ENCODE data around the gene TAPBPL.
"Not testable (repeated sequence)": the region's sequence is repeated elsewhere in the genome, so short reads cannot be mapped to it uniquely, and the experiment has no call there.

Gene TAPBPL

DNA sequence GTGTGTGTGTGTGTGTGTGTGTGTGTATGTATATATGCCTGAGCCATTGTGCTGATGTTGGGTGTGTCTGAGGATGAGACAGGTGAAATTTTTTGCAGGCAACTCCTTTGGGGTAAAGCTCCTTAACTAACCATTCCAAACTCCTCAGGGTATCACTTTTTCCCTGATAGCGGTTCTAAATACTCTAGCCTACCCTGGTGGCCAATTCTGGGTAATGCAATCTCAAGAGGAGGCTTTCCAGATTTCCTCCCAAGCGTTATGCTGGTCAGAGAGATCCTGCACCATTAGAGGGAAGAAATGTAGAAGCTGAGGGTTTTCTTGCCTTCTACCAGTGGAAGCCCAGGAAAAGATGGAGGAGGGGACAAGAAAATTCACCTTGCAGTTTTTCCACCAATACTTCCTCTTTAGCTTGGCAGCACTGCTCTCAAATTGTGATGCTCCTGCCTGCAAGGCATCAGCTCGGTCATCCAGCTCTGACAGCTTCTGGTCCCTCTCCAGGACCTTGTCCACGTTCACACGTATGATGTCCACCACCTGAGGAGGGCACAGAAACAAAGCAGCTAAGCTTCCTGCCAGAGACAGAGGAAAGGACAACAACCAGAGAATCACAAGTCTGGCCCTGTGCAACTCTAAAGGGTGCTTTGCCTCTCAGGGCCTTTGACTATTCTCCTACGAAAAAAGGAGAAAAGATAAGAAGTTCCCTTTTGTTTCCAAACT lies 13.8 kb downstream of the TAPBPL start:
- Histone ChIP-seq H2AK5ac (ENCODE audit: low read length, severe bottlenecking) (no peak overlapping the region), H3K18ac (ENCODE audit: low read depth in 1 of 2, low read length in 2 of 2) (no peak overlapping the region), H2BK15ac (ENCODE audit: low read depth, poor library complexity, severe bottlenecking) (no peak overlapping the region), H3K36me3 (ENCODE audit: control insufficient read depth in 1 of 2, insufficient read depth in 2 of 2, low read depth in 1 of 2, low read length in 2 of 2) (peaks cover 44 to 58% of the 10 kb centered on the region in 2 experiments), H2BK120ac (ENCODE audit: low read depth, low read length) (no peak overlapping the region), H3K14ac (ENCODE audit: low read length in 2 of 2) (no peak overlapping the region), H2AFZ (ENCODE audit: low read depth, low read length) (no peak overlapping the region), H2BK5ac (ENCODE audit: low read depth, low read length, poor library complexity, severe bottlenecking) (no peak overlapping the region), H3K27me3 (ENCODE audit: control insufficient read depth in 1 of 2, insufficient read depth in 1 of 2, low read length in 2 of 2) (no peaks in the 10 kb centered on the region), H4K91ac (ENCODE audit: low read length) (no peak overlapping the region), H3K27ac (ENCODE audit: low read length, poor library complexity, severe bottlenecking) (no peak overlapping the region), H3K9me3 (ENCODE audit: control insufficient read depth, low read length) (no peaks in the 10 kb centered on the region), H3K4ac (ENCODE audit: low read depth in 1 of 2, low read length in 2 of 2) (peak overlapping the region in 1 of 2 experiments; percentile 25), H2BK12ac (ENCODE audit: low read length in 2 of 2) (no peak overlapping the region), H3K79me1 (replicated peaks; ENCODE audit: low read length, poor library complexity, severe bottlenecking) (peaks cover 24% of the 10 kb centered on the region), H3K9ac (ENCODE audit: low read length) (no peak overlapping the region), H3K4me1 (ENCODE audit: control insufficient read depth, insufficient read depth, low read depth, low read length) (peaks cover 4% of the 10 kb centered on the region), H4K8ac (ENCODE audit: low read length) (peak overlapping the region; percentile 28), H3K4me2 (ENCODE audit: low read length, poor library complexity, severe bottlenecking) (no peak overlapping the region), H3K4me3 (ENCODE audit: insufficient read depth in 1 of 2, low read depth in 1 of 2, low read length in 2 of 2) (no peak overlapping the region), H3K23ac (ENCODE audit: low read length in 2 of 2) (no peak overlapping the region)
- 70% methylated on average over 6 of the region's 6 CpGs for WGBS
- DNase-seq, result peak; percentile 78

GRCh38 chr12:6466184-6466573 lies 14.3 kb downstream of the TAPBPL start:
- Histone ChIP-seq H3K18ac (ENCODE audit: low read depth in 1 of 2, low read length in 2 of 2) (no peak overlapping the region), H2BK15ac (ENCODE audit: low read depth, poor library complexity, severe bottlenecking) (no peak overlapping the region), H3K4me3 (ENCODE audit: insufficient read depth in 1 of 2, low read depth in 1 of 2, low read length in 2 of 2) (no peak overlapping the region), H3K9ac (ENCODE audit: low read length) (no peak overlapping the region), H2AFZ (ENCODE audit: low read depth, low read length) (no peak overlapping the region), H3K4me1 (ENCODE audit: control insufficient read depth, insufficient read depth, low read depth, low read length) (peaks cover 6% of the 10 kb centered on the region), H3K27ac (ENCODE audit: low read length, poor library complexity, severe bottlenecking) (no peak overlapping the region), H2BK12ac (ENCODE audit: low read length in 2 of 2) (no peak overlapping the region), H3K79me1 (replicated peaks; ENCODE audit: low read length, poor library complexity, severe bottlenecking) (peaks cover 22% of the 10 kb centered on the region), H3K14ac (ENCODE audit: low read length in 2 of 2) (no peak overlapping the region), H4K8ac (ENCODE audit: low read length) (no peak overlapping the region), H4K91ac (ENCODE audit: low read length) (no peak overlapping the region), H3K9me3 (ENCODE audit: control insufficient read depth, low read length) (no peaks in the 10 kb centered on the region), H3K4me2 (ENCODE audit: low read length, poor library complexity, severe bottlenecking) (no peak overlapping the region), H3K27me3 (ENCODE audit: control insufficient read depth in 1 of 2, insufficient read depth in 1 of 2, low read length in 2 of 2) (no peaks in the 10 kb centered on the region), H2AK5ac (ENCODE audit: low read length, severe bottlenecking) (peak overlapping the region; percentile 41), H2BK5ac (ENCODE audit: low read depth, low read length, poor library complexity, severe bottlenecking) (no peak overlapping the region), H2BK120ac (ENCODE audit: low read depth, low read length) (no peak overlapping the region), H3K23ac (ENCODE audit: low read length in 2 of 2) (no peak overlapping the region), H3K36me3 (ENCODE audit: control insufficient read depth in 1 of 2, insufficient read depth in 2 of 2, low read depth in 1 of 2, low read length in 2 of 2) (peaks cover 38 to 52% of the 10 kb centered on the region in 2 experiments), H3K4ac (ENCODE audit: low read depth in 1 of 2, low read length in 2 of 2) (no peak overlapping the region)
- DNase-seq, result no peak
- WGBS, result 88% methylated on average over 4 of the region's 5 CpGs

- H3K4ac ChIP-seq (ENCODE audit: low read depth in 1 of 2, low read length in 2 of 2); H3K9ac ChIP-seq (ENCODE audit: low read length); H3K4me2 ChIP-seq (ENCODE audit: low read length, poor library complexity, severe bottlenecking); H3K27ac ChIP-seq (ENCODE audit: low read length, poor library complexity, severe bottlenecking); H3K23ac ChIP-seq (ENCODE audit: low read length in 2 of 2); H3K18ac ChIP-seq (ENCODE audit: low read depth in 1 of 2, low read length in 2 of 2); H2AK5ac ChIP-seq (ENCODE audit: low read length, severe bottlenecking); H2BK15ac ChIP-seq (ENCODE audit: low read depth, poor library complexity, severe bottlenecking); H4K8ac ChIP-seq (ENCODE audit: low read length); H3K4me3 ChIP-seq (ENCODE audit: insufficient read depth in 1 of 2, low read depth in 1 of 2, low read length in 2 of 2); DNase-seq; H3K14ac ChIP-seq (ENCODE audit: low read length in 2 of 2); H2BK5ac ChIP-seq (ENCODE audit: low read depth, low read length, poor library complexity, severe bottlenecking); H2BK120ac ChIP-seq (ENCODE audit: low read depth, low read length); H3K27me3 ChIP-seq (ENCODE audit: control insufficient read depth in 1 of 2, insufficient read depth in 1 of 2, low read length in 2 of 2); H4K91ac ChIP-seq (ENCODE audit: low read length); H3K4me1 ChIP-seq (ENCODE audit: control insufficient read depth, insufficient read depth, low read depth, low read length); H2BK12ac ChIP-seq (ENCODE audit: low read length in 2 of 2); H2AFZ ChIP-seq (ENCODE audit: low read depth, low read length); H3K9me3 ChIP-seq (ENCODE audit: control insufficient read depth, low read length): not testable (repeated sequence)
- WGBS, result 100% methylated on average over 2 of the region's 4 CpGs
- H3K36me3 ChIP-seq (ENCODE audit: control insufficient read depth in 1 of 2, insufficient read depth in 2 of 2, low read depth in 1 of 2, low read length in 2 of 2), result peaks cover 32 to 47% of the 10 kb centered on the region in 2 experiments
- H3K79me1 ChIP-seq (replicated peaks; ENCODE audit: low read length, poor library complexity, severe bottlenecking), result peaks cover 22% of the 10 kb centered on the region
These were observed 14.9 kb downstream of the TAPBPL start for GRCh38 chr12:6466751-6467150.

DNA sequence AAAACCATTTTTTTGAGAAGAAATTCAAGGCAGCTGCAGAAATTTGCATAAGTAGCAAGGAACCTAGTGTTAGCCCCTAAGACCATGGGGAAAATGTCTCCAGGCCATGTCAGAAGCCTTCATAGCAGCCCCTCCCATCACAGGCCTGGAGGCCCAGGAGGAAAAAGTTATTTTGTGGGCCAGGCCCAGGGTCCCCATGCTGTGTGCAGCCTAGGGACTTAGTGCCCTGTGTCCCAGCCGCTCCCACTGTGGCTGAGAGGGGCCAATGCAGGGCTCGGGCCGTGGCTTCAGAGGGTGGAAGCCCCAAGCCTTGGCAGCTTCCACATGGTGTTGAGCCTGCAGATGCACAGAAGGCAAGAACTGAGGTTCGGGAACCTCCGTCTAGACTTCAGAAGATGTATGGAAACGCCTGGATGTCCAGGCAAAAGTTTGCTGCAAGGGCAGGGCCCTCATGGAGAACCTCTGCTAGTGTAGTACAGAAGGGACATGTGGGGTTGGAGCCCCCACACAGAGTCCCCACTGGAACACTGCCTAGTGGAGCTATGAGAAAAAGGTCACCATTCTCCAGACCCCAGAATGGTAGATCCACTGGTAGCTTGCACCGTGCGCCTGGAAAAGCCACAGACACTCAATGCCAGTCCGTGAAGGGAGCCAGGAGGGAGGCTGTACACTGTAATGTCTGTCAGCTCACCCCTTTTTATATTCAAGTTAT lies 15.9 kb downstream of the TAPBPL start:
- H2AFZ ChIP-seq (ENCODE audit: low read depth, low read length); DNase-seq; H3K27ac ChIP-seq (ENCODE audit: low read length, poor library complexity, severe bottlenecking); H3K4ac ChIP-seq (ENCODE audit: low read depth in 1 of 2, low read length in 2 of 2); H2BK12ac ChIP-seq (ENCODE audit: low read length in 2 of 2); H4K91ac ChIP-seq (ENCODE audit: low read length); H2AK5ac ChIP-seq (ENCODE audit: low read length, severe bottlenecking); H3K4me2 ChIP-seq (ENCODE audit: low read length, poor library complexity, severe bottlenecking); H3K4me1 ChIP-seq (ENCODE audit: control insufficient read depth, insufficient read depth, low read depth, low read length); H3K14ac ChIP-seq (ENCODE audit: low read length in 2 of 2); H2BK15ac ChIP-seq (ENCODE audit: low read depth, poor library complexity, severe bottlenecking); H4K8ac ChIP-seq (ENCODE audit: low read length); H2BK120ac ChIP-seq (ENCODE audit: low read depth, low read length); H3K23ac ChIP-seq (ENCODE audit: low read length in 2 of 2); H3K27me3 ChIP-seq (ENCODE audit: control insufficient read depth in 1 of 2, insufficient read depth in 1 of 2, low read length in 2 of 2); H2BK5ac ChIP-seq (ENCODE audit: low read depth, low read length, poor library complexity, severe bottlenecking); H3K9me3 ChIP-seq (ENCODE audit: control insufficient read depth, low read length); H3K18ac ChIP-seq (ENCODE audit: low read depth in 1 of 2, low read length in 2 of 2): not testable (repeated sequence)
- peaks cover 24 to 37% of the 10 kb centered on the region in 2 experiments for H3K36me3 ChIP-seq (ENCODE audit: control insufficient read depth in 1 of 2, insufficient read depth in 2 of 2, low read depth in 1 of 2, low read length in 2 of 2)
- over 99% methylated on average over 9 of the region's 9 CpGs for WGBS
- peak overlapping the region in 1 of 2 experiments; percentile 90 for H3K4me3 ChIP-seq (ENCODE audit: insufficient read depth in 1 of 2, low read depth in 1 of 2, low read length in 2 of 2)
- peak overlapping the region; percentile 89 for H3K9ac ChIP-seq (ENCODE audit: low read length)
- peaks cover 22% of the 10 kb centered on the region for H3K79me1 ChIP-seq (replicated peaks; ENCODE audit: low read length, poor library complexity, severe bottlenecking)
